Memory B cell (primary cell): Measurements from ENCODE around the gene ZNF316.

Source experiments
- ATAC-seq: fragments of 150-1000 bp; cut with Tn5 transposase; 2 replicates; pipeline ENCODE4 v1.10.0; 2021; ENCODE audit warnings: low read depth, mild to moderate bottlenecking, moderate library complexity
- DNase-seq, 2 donors: peaks; one replicate each; pipeline ENCODE4 v3.0.0; 2022; ENCODE audit warnings: low spot score in 2 of 2
- H3K27ac Mint-ChIP-seq: one replicate; pipeline ENCODE4 v1.8.0; 2022; ENCODE audit warnings: mild to moderate bottlenecking, moderate library complexity, mixed read lengths
- H3K27me3 Mint-ChIP-seq: one replicate; pipeline ENCODE4 v1.8.0; 2022; ENCODE audit warnings: mixed read lengths
- H3K36me3 Mint-ChIP-seq: one replicate; pipeline ENCODE4 v1.8.0; 2022; ENCODE audit warnings: mild to moderate bottlenecking, mixed read lengths
- H3K4me1 Mint-ChIP-seq: one replicate; pipeline ENCODE4 v1.8.0; 2022; ENCODE audit warnings: mixed read lengths
- H3K4me3 Mint-ChIP-seq: one replicate; pipeline ENCODE4 v1.8.0; 2022; ENCODE audit warnings: mild to moderate bottlenecking, moderate library complexity, mixed read lengths
- H3K9me3 Mint-ChIP-seq: one replicate; pipeline ENCODE4 v1.8.0; 2022; ENCODE audit warnings: mixed read lengths

ZNF316 gene

DNA sequence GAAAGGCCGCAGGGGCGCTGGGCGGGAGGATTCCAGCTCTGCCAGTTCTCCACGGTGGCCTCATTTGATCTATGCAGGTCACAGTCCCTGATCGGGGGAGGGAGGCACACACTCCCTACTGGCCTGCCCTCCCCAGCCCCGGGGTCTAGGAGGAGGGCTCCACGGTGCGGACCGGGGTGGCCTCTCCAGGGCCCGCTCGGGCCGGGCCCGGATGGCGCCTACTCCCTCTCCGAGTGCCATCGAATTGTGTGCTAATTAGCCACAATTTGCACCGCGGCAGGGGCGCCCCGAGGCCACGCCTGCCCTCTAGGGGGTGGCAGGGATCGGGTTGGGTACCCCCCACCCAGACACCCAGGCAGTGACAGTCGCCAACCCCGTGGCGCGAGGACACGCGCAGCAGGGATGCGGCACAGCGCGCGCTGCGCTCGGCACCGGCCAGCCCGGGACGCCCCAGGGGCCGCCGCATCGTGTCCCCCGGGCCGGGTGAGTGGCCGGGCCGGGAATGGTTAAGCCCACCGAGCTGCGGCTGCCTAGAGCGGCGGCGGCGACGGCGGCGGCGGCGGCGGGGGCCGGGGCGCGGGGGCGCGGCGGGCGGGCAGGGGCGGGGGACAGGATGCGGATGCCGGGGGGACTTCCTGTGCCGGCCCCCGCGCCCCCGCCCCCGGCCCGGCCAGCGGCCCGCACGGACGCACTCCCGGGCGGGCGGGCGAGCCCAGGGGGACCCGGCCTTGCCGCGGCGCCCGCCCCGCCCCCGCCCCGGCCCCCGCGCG is 22.0 kb upstream of the ZNF316 start, which contains the start of gene ZNF853:
ZNF853 (plus strand) TSS at position 658 of the 770 bp plus-strand sequence. CDS start 565 bp downstream, outside the sequence.
- H3K9me3 Mint-ChIP-seq: no peaks in the 10 kb centered on the region
- peaks cover 18% of the 10 kb centered on the region for H3K4me1 Mint-ChIP-seq
- peaks cover 3% of the 10 kb centered on the region for H3K27me3 Mint-ChIP-seq
- peak within 1 kb of the TSS; percentile 66 for H3K27ac Mint-ChIP-seq
- DNase-seq: peak in 1 of 2 donors; percentile 30
- peak; percentile 64 for ATAC-seq
- H3K4me3 Mint-ChIP-seq: peak within 1 kb of the TSS; percentile 82
- H3K36me3 Mint-ChIP-seq: peaks cover 3% of the 10 kb centered on the region

- H3K27ac Mint-ChIP-seq: no peak overlapping the region
- no peaks in the 10 kb centered on the region for H3K9me3 Mint-ChIP-seq
- peaks cover 3% of the 10 kb centered on the region for H3K36me3 Mint-ChIP-seq
- DNase-seq: peak in 1 of 2 donors; percentile 19
- H3K27me3 Mint-ChIP-seq: peaks cover 3% of the 10 kb centered on the region
- H3K4me1 Mint-ChIP-seq: peaks cover 24% of the 10 kb centered on the region
- peak overlapping the region; percentile 65 for H3K4me3 Mint-ChIP-seq
- peak; percentile 21 for ATAC-seq
Observed at GRCh38 chr7:6615723-6616555, 21.2 kb upstream of the ZNF316 start.

DNA sequence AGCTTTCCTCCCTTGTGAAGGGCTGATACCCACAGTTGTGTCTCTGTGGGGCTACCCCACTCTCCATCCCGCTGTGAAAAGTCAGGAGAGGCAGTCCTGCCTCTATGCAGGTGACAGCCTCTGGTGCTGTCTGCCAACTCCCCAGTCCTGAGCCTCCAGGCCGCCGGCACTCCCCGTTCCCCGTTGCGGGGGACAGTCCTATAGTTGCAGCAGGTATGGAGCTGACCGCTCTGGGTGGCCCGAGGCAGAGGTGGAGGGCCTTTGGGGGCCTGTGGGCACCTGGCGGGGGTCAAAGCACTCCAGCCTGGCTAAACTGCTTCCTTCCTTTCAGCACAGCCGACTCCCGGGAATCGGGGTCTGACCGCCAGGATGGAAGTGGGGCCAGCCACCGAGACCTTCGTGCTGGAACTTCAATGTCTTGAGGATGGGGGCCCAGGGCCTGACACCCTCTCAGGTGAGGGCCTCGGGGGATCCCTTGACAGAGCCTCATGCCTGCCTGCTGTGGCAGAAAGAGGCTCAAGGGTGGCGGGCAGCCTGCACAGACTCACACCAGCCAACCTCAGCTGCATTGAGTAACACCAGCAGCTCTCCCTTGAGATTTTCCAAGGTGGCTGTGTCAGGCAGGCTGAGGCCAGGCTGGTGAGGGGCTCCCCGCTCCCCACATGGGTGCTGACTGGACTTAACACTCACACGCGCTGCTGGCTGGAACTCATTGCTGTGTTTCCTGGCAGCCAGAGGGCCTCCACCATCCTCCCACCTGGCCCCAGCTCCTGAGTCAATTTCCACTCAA is 20.1 kb upstream of the ZNF316 start:
- no peak overlapping the region for H3K27ac Mint-ChIP-seq
- no peak for ATAC-seq
- peaks cover 11% of the 10 kb centered on the region for H3K36me3 Mint-ChIP-seq
- H3K27me3 Mint-ChIP-seq: peaks cover 3% of the 10 kb centered on the region
- H3K4me1 Mint-ChIP-seq: peaks cover 30% of the 10 kb centered on the region
- H3K9me3 Mint-ChIP-seq: no peaks in the 10 kb centered on the region
- peak overlapping the region; percentile 66 for H3K4me3 Mint-ChIP-seq
- no peak for DNase-seq

DNA sequence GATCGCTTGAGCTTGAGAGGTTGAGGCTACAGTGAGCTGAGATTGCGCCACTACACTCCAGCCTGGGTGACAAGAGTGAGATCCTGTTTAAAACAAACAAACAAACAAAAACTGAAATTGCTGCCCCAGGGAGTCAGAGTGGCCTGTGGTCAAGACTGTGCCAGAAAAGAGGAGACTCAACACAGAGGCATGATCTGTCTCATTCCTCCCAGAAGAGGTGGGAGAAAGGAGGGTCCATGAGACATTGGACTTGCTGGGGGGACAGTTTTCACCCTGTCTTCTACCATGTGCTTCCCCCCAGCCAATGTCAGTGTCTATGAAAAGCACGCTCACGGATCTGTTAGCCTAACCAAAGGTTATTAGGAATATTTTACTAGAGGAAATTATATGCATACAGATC is 18.5 kb upstream of the ZNF316 start:
- ATAC-seq (no peak), DNase-seq (no peak)
- Mint-ChIP-seq H3K36me3 (peaks cover 11% of the 10 kb centered on the region), H3K4me1 (peaks cover 30% of the 10 kb centered on the region), H3K27ac (no peak overlapping the region), H3K9me3 (no peaks in the 10 kb centered on the region), H3K27me3 (no peaks in the 10 kb centered on the region), H3K4me3 (no peak overlapping the region)

GRCh38 chr7:6619961-6620360 is 17.2 kb upstream of the ZNF316 start:
- no peak for ATAC-seq
- DNase-seq: no peak
- peaks cover 33% of the 10 kb centered on the region for H3K4me1 Mint-ChIP-seq
- H3K4me3 Mint-ChIP-seq: no peak overlapping the region
- no peaks in the 10 kb centered on the region for H3K9me3 Mint-ChIP-seq
- H3K27ac Mint-ChIP-seq: no peak overlapping the region
- H3K36me3 Mint-ChIP-seq: peaks cover 14% of the 10 kb centered on the region
- no peaks in the 10 kb centered on the region for H3K27me3 Mint-ChIP-seq

GRCh38 chr7:6621195-6622133 is 15.7 kb upstream of the ZNF316 start:
- Mint-ChIP-seq H3K4me3 (peak overlapping the region; percentile 74), H3K27ac (no peak overlapping the region), H3K27me3 (no peaks in the 10 kb centered on the region), H3K4me1 (peaks cover 33% of the 10 kb centered on the region), H3K9me3 (no peaks in the 10 kb centered on the region), H3K36me3 (peaks cover 14% of the 10 kb centered on the region)
- peak; percentile 63 for ATAC-seq
- DNase-seq: no peak

DNA sequence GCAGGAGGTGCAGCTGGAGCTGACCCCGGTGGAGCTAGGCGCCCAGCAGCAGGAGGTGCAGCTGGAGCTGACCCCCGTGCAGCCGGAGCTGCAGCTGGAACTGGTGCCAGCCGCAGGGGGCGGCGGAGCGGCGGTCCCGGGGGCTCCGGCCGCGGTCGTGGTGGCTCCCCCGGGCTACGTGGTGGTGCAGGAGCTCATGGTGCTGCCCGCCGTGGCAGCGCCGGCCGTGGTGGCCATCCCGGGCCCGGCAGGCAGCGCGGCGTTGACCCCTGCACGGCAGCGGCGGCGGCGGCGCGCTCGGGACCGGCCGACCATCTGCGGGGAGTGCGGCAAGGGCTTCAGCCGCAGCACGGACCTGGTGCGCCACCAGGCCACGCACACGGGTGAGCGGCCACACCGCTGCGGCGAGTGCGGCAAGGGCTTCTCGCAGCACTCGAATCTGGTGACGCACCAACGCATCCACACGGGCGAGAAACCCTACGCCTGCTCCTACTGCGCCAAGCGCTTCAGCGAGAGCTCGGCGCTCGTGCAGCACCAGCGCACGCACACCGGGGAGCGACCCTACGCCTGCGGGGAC is 14.9 kb upstream of the ZNF316 start:
- Mint-ChIP-seq H3K9me3 (no peaks in the 10 kb centered on the region), H3K4me3 (no peak overlapping the region), H3K27me3 (no peaks in the 10 kb centered on the region), H3K36me3 (peaks cover 14% of the 10 kb centered on the region), H3K4me1 (peaks cover 33% of the 10 kb centered on the region), H3K27ac (no peak overlapping the region)
- DNase-seq (no peak), ATAC-seq (no peak)

DNA sequence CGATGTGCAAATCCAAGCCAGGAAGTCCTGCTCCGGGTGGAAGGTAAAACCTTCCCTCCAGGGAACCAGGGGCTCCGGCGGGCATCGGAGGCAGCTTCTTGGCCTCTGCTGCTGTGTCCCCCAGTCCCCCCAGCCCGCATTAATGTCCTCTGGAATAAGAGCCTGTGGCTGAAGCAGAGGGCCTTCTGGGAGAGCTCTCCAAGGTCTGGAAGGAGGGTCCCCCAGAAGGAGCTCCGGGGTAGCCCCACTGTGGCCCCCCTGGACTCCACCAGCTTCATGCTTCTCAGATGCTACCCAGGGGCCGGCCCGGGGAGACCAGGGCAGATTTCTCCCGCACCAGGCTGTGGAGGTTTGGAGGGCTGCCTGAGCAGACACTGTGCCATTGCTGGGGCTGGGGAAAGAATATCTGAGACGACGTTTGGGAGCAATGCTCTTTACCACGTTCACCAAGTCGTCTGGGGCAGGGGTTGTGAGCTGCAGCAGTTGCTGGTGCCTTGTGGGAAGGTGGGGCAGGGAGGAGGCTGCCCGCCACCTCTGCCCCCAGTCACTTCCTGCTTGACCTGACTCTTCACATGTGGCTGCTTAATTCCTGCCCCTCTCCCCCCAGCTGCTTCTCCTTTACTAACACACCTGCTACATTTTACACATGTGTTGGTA is 13.4 kb upstream of the ZNF316 start:
- H3K9me3 Mint-ChIP-seq: no peaks in the 10 kb centered on the region
- ATAC-seq (peak; percentile 81), DNase-seq (no peak)
- H3K36me3 Mint-ChIP-seq: peaks cover 11% of the 10 kb centered on the region
- peaks cover 31% of the 10 kb centered on the region for H3K4me1 Mint-ChIP-seq
- H3K4me3 Mint-ChIP-seq: peak overlapping the region; percentile 83
- no peaks in the 10 kb centered on the region for H3K27me3 Mint-ChIP-seq
- H3K27ac Mint-ChIP-seq: peak overlapping the region; percentile 89

DNA sequence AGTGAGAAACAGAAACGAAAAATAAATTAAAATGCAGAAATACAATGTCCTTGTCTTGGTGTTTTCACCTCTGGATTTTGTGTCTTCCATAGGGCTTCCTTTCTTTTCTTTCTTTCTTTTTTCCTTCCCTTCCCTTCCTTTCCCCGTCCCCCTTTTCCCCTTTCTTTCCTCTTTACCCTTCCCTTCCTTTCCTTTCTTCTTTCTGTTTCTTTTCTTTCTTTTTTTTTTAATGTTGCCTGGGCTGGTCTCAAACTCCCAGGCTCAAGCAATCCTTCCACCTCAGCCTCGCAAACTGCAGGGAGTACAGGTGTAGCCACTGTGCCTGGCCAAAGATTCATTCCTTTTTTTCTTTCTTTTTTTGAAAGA is 12.9 kb upstream of the ZNF316 start:
- Mint-ChIP-seq H3K27ac (peak overlapping the region; percentile 89), H3K36me3 (peaks cover 11% of the 10 kb centered on the region), H3K27me3 (no peaks in the 10 kb centered on the region), H3K4me3 (peak overlapping the region; percentile 83), H3K9me3 (no peaks in the 10 kb centered on the region), H3K4me1 (peaks cover 31% of the 10 kb centered on the region)
- DNase-seq (no peak), ATAC-seq (no peak)

DNA sequence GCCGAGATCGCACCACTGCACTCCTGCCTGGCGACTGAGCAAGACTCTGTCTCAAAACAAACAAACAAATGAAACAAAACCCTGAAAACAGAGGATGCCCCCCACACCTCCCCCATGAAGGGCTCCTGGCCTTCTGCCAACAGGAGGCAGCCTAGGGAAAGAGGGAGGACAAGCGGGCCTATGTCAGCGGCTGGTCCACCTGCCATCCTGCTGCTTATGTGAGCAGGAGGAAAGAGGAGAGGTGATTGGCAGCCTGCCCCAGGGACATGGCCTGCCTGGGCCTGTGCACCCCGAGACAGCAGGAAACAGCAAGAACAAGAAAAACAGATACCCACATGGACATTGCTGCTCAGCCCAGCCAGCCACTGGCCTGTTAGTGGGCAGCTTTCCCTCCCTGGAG is 9.1 kb upstream of the ZNF316 start:
- no peaks in the 10 kb centered on the region for H3K27me3 Mint-ChIP-seq
- DNase-seq: no peak
- H3K9me3 Mint-ChIP-seq: no peaks in the 10 kb centered on the region
- H3K27ac Mint-ChIP-seq: no peak overlapping the region
- peaks cover 9% of the 10 kb centered on the region for H3K4me1 Mint-ChIP-seq
- peaks cover 4% of the 10 kb centered on the region for H3K36me3 Mint-ChIP-seq
- no peak overlapping the region for H3K4me3 Mint-ChIP-seq
- no peak for ATAC-seq

DNA sequence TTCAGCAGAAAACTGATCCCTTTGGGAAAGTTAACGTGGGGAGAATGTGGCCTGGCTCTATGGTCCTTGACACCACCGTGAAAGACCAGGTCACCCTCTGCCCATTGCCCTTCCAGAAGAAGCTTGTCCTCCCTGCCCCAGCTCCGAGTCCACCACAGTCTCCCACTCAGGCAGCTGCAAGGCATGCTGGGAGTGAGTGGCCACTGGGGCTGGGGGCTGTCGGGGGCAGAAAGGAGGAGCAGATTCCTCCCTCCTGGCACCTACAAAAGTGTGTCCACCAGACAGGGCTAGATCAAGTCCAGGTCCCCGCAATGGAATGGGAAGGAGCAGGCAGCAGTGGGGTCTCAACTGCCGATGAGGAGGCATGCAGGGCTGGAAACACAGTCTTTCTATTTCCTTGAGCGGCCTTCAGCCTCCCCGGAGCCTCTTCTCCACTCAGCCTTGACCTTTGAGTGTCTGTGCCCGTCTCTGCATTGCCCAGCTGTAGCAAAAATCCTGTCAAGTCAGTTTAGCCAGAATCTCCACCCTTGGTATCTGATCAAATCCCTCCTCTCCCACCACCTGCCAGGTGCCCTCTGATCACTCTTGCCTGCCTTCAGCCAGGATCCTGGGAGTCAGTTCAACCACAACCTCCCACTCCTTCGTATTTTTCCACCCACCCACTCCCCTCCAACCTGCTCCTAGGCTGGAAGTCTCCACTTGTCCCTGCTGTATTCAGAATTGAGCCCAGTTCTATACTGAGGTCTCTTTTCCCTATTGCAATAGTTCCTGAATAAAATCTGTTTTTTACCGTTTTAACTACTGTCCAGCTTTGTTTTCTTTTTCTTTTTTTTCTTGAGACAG is 6.9 kb upstream of the ZNF316 start:
- DNase-seq: no peak
- ATAC-seq: no peak
- peaks cover 1% of the 10 kb centered on the region for H3K9me3 Mint-ChIP-seq
- H3K27ac Mint-ChIP-seq: peak overlapping the region; percentile 15
- H3K27me3 Mint-ChIP-seq: no peaks in the 10 kb centered on the region
- peaks cover 3% of the 10 kb centered on the region for H3K4me1 Mint-ChIP-seq
- no peak overlapping the region for H3K4me3 Mint-ChIP-seq
- no peaks in the 10 kb centered on the region for H3K36me3 Mint-ChIP-seq

- Mint-ChIP-seq H3K36me3 (no peaks in the 10 kb centered on the region), H3K4me3 (no peak overlapping the region), H3K9me3 (peaks cover 1% of the 10 kb centered on the region), H3K4me1 (peaks cover 7% of the 10 kb centered on the region), H3K27me3 (no peaks in the 10 kb centered on the region), H3K27ac (no peak overlapping the region)
- DNase-seq: no peak
- ATAC-seq: no peak
Observed at GRCh38 chr7:6631605-6632004, 5.5 kb upstream of the ZNF316 start.
